Measurements from ENCODE around the gene VPS37D.

DNA sequence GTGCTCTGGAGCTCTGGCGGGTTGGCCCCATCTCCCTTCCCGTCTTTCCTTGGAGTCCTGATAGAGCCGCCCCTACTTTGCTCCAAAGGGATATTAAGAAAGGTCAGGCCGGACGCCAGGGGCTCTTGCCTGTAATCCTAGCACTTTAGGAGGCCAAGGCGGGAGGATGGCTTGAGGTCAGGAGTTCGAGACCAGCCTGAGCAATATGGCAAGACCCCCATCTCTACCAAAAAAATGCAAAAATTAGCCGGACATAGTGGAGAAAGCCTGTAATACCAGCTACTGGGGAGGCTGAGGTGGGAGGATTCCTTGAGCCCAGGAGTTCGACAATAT is 43.0 kb upstream of the VPS37D start:
- TF ChIP-seq, protein P1, sequence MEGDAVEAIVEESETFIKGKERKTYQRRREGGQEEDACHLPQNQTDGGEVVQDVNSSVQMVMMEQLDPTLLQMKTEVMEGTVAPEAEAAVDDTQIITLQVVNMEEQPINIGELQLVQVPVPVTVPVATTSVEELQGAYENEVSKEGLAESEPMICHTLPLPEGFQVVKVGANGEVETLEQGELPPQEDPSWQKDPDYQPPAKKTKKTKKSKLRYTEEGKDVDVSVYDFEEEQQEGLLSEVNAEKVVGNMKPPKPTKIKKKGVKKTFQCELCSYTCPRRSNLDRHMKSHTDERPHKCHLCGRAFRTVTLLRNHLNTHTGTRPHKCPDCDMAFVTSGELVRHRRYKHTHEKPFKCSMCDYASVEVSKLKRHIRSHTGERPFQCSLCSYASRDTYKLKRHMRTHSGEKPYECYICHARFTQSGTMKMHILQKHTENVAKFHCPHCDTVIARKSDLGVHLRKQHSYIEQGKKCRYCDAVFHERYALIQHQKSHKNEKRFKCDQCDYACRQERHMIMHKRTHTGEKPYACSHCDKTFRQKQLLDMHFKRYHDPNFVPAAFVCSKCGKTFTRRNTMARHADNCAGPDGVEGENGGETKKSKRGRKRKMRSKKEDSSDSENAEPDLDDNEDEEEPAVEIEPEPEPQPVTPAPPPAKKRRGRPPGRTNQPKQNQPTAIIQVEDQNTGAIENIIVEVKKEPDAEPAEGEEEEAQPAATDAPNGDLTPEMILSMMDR (tag by site-specific recombination; IDR thresholded peaks at IDR 0.05) = no peak
- no peak for TF ChIP-seq TCF7L2 (IDR thresholded peaks at IDR 0.05; ENCODE audit: borderline replicate concordance, low read depth, low read length)
- TF ChIP-seq ZFHX2 (tag by site-specific recombination; conservative IDR thresholded peaks at IDR 0.05) = no peak
- TF ChIP-seq, protein P2, sequence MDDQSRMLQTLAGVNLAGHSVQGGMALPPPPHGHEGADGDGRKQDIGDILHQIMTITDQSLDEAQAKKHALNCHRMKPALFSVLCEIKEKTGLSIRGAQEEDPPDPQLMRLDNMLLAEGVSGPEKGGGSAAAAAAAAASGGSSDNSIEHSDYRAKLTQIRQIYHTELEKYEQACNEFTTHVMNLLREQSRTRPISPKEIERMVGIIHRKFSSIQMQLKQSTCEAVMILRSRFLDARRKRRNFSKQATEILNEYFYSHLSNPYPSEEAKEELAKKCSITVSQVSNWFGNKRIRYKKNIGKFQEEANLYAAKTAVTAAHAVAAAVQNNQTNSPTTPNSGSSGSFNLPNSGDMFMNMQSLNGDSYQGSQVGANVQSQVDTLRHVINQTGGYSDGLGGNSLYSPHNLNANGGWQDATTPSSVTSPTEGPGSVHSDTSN (CRISPR knock-in tag; IDR thresholded peaks at IDR 0.05) = no peak
- TF ChIP-seq ZNF776 (tag by site-specific recombination; IDR thresholded peaks at IDR 0.05; ENCODE audit: borderline replicate concordance) = no peak
- TF ChIP-seq OSR2 (tag by site-specific recombination; IDR thresholded peaks at IDR 0.05) = no peak
- no peak for TF ChIP-seq ZNF221 (tag by site-specific recombination; IDR thresholded peaks at IDR 0.05; ENCODE audit: borderline replicate concordance)
- TF ChIP-seq, protein P3, sequence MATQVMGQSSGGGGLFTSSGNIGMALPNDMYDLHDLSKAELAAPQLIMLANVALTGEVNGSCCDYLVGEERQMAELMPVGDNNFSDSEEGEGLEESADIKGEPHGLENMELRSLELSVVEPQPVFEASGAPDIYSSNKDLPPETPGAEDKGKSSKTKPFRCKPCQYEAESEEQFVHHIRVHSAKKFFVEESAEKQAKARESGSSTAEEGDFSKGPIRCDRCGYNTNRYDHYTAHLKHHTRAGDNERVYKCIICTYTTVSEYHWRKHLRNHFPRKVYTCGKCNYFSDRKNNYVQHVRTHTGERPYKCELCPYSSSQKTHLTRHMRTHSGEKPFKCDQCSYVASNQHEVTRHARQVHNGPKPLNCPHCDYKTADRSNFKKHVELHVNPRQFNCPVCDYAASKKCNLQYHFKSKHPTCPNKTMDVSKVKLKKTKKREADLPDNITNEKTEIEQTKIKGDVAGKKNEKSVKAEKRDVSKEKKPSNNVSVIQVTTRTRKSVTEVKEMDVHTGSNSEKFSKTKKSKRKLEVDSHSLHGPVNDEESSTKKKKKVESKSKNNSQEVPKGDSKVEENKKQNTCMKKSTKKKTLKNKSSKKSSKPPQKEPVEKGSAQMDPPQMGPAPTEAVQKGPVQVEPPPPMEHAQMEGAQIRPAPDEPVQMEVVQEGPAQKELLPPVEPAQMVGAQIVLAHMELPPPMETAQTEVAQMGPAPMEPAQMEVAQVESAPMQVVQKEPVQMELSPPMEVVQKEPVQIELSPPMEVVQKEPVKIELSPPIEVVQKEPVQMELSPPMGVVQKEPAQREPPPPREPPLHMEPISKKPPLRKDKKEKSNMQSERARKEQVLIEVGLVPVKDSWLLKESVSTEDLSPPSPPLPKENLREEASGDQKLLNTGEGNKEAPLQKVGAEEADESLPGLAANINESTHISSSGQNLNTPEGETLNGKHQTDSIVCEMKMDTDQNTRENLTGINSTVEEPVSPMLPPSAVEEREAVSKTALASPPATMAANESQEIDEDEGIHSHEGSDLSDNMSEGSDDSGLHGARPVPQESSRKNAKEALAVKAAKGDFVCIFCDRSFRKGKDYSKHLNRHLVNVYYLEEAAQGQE (tag by site-specific recombination; IDR thresholded peaks at IDR 0.05) = no peak
- TF ChIP-seq ZNF324 (tag by site-specific recombination; IDR thresholded peaks at IDR 0.05) = no peak
- TF ChIP-seq, protein P4, sequence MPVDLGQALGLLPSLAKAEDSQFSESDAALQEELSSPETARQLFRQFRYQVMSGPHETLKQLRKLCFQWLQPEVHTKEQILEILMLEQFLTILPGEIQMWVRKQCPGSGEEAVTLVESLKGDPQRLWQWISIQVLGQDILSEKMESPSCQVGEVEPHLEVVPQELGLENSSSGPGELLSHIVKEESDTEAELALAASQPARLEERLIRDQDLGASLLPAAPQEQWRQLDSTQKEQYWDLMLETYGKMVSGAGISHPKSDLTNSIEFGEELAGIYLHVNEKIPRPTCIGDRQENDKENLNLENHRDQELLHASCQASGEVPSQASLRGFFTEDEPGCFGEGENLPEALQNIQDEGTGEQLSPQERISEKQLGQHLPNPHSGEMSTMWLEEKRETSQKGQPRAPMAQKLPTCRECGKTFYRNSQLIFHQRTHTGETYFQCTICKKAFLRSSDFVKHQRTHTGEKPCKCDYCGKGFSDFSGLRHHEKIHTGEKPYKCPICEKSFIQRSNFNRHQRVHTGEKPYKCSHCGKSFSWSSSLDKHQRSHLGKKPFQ (tag by site-specific recombination; IDR thresholded peaks at IDR 0.05) = no peak

Data from HEK293 (cell line).